Measurements from ENCODE around the gene TMEM178A. TPM values are rescaled to one million over a fixed set of nuclear protein-coding genes. Genes with fewer than 3 reads are reported as not detected.
A peak's percentile ranks its signal among the peaks of the same experiment; 100 is the strongest.

The TMEM178A gene
- 1 to 10 TPM in 2 of 4 donors, under 1 TPM in 2; 0.68 to 1.4 (median 1.1) TPM for total RNA-seq

GRCh38 chr2:39665811-39666490 lies at the start of gene TMEM178A:
Gene TMEM178A (plus strand): TSS chr2:39665917. CDS start chr2:39665975, 58 bp downstream.
- TF ChIP-seq, protein P1, sequence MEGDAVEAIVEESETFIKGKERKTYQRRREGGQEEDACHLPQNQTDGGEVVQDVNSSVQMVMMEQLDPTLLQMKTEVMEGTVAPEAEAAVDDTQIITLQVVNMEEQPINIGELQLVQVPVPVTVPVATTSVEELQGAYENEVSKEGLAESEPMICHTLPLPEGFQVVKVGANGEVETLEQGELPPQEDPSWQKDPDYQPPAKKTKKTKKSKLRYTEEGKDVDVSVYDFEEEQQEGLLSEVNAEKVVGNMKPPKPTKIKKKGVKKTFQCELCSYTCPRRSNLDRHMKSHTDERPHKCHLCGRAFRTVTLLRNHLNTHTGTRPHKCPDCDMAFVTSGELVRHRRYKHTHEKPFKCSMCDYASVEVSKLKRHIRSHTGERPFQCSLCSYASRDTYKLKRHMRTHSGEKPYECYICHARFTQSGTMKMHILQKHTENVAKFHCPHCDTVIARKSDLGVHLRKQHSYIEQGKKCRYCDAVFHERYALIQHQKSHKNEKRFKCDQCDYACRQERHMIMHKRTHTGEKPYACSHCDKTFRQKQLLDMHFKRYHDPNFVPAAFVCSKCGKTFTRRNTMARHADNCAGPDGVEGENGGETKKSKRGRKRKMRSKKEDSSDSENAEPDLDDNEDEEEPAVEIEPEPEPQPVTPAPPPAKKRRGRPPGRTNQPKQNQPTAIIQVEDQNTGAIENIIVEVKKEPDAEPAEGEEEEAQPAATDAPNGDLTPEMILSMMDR (IDR thresholded peaks at IDR 0.05), result no peak
- TF ChIP-seq POLR2A (IDR thresholded peaks at IDR 0.05), result no peak
- H3K4me3 ChIP-seq (ENCODE audit: low read depth, poor library complexity, severe bottlenecking), result peak within 1 kb of the TSS; percentile 39
- WGBS, 2 donors, result 2% methylated on average over 24 to 72 of the region's 90 CpGs
- intact Hi-C loops (cut with DNase I; ENCODE audit: low total_unique reads), result no loop called here
- DNase-seq (ENCODE audit: low spot score in 2 of 2), result no peak

DNA sequence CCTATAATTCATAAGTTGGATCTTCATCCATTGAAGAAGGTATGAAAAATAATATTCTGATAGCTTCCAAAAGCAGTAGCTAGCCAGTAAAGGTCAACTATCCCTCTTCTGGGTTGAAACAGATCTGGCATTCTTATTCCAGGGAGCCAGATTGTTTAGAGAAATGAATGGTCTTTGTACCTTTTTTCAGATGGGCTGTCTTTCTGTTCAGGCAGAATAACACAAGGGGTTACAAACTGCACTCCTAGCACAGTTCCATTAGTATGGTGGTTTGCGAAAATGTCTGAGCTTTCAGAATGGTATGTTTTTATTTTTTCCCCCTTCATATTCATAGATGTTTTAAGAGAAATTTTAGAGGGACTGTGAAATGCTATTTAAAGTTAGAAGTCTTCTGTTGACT lies 47.5 kb upstream of the TMEM178A start:
- TF ChIP-seq POLR2A (IDR thresholded peaks at IDR 0.05), result no peak
- H3K4me3 ChIP-seq (ENCODE audit: low read depth, poor library complexity, severe bottlenecking), result no peak overlapping the region
- WGBS, 2 donors, result 89 to 91% methylated on average over 1 of the region's 1 CpG
- intact Hi-C loops (cut with DNase I; ENCODE audit: low total_unique reads), result no loop called here
- no peak for DNase-seq (ENCODE audit: low spot score in 2 of 2)

- WGBS, 2 donors, result 85 to 88% methylated on average over 2 of the region's 2 CpGs
- no peak for DNase-seq (ENCODE audit: low spot score in 2 of 2)
- H3K4me3 ChIP-seq (ENCODE audit: low read depth, poor library complexity, severe bottlenecking), result no peak overlapping the region
- no peak for TF ChIP-seq POLR2A (IDR thresholded peaks at IDR 0.05)
- TF ChIP-seq, protein P1 (IDR thresholded peaks at IDR 0.05), result no peak
- intact Hi-C loops (cut with DNase I; ENCODE audit: low total_unique reads), result no loop called here
Observed at GRCh38 chr2:39618736-39619135, 47.0 kb upstream of the TMEM178A start.

GRCh38 chr2:39620067-39620466 lies 45.6 kb upstream of the TMEM178A start:
- peak in 1 of 2 donors; percentile 28 for DNase-seq (ENCODE audit: low spot score in 2 of 2)
- WGBS, 2 donors, result 16 to 20% methylated on average over 6 of the region's 6 CpGs
- no peak overlapping the region for H3K4me3 ChIP-seq (ENCODE audit: low read depth, poor library complexity, severe bottlenecking)
- intact Hi-C loops (cut with DNase I; ENCODE audit: low total_unique reads), result no loop called here
- TF ChIP-seq, protein P1 (IDR thresholded peaks at IDR 0.05), result no peak
- no peak for TF ChIP-seq POLR2A (IDR thresholded peaks at IDR 0.05)

DNA sequence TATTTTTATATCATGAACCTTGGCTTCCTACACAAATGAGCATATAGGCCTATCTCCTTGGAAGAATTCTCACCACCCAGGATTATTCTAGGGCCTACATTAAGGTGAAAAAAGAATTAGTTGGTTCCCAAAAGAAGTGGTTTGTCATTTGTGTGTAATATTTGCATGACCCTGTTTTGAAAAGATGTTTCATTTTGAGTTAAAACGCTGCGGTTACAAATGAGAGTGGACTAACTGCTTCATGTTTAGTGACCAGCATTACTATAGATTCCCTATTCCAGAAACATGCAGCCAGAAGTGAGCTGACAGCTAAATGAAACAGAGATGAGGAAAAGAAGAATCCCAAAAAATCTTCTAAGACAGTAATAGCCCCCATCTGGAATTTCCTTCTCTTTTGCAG lies 44.1 kb upstream of the TMEM178A start:
- WGBS, 2 donors, result 95 to 100% methylated on average over 2 of the region's 2 CpGs
- no peak for TF ChIP-seq POLR2A (IDR thresholded peaks at IDR 0.05)
- TF ChIP-seq, protein P1 (IDR thresholded peaks at IDR 0.05), result no peak
- intact Hi-C loops (cut with DNase I; ENCODE audit: low total_unique reads), result no loop called here
- no peak for DNase-seq (ENCODE audit: low spot score in 2 of 2)
- no peak overlapping the region for H3K4me3 ChIP-seq (ENCODE audit: low read depth, poor library complexity, severe bottlenecking)

DNA sequence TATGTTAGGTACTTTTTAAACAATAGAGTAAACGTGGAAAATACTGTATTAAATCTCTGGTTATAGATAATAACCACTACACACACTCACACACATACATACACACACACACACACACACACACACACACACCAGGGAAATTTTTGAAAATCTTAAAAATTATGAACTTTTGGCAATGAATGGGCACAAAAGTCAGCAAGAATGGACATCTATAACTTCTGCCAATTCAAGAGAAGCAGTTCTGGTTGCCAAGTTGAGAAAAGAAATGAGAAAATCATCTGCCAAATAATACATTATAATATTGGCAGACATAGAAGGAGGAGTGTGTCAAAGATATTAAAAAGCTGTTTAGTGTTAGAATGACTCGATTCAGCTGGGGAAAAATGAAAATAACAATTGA lies 42.9 kb upstream of the TMEM178A start:
- no peak overlapping the region for H3K4me3 ChIP-seq (ENCODE audit: low read depth, poor library complexity, severe bottlenecking)
- WGBS, 2 donors, result 27 to 32% methylated on average over 2 of the region's 2 CpGs
- TF ChIP-seq, protein P1 (IDR thresholded peaks at IDR 0.05), result no peak
- no peak for TF ChIP-seq POLR2A (IDR thresholded peaks at IDR 0.05)
- no peak for DNase-seq (ENCODE audit: low spot score in 2 of 2)
- intact Hi-C loops (cut with DNase I; ENCODE audit: low total_unique reads), result no loop called here

Measured in lower leg skin (tissue), 4 donors.